ENCODE measurements around the gene STK38L.

The STK38L gene

GRCh38 chr12:27344246-27344645 is 100.2 kb downstream of the STK38L start:
- Histone ChIP-seq H3K27ac (ENCODE audit: low read length) (no peak overlapping the region), H3K4me2 (ENCODE audit: insufficient read depth, low read length) (no peak overlapping the region), H3K4me3 (ENCODE audit: low read depth in 1 of 2, low read length in 2 of 2) (no peak overlapping the region), H3K9ac (ENCODE audit: low read depth, low read length) (no peak overlapping the region), H3K4me1 (ENCODE audit: insufficient read depth, low read length) (no peaks in the 10 kb centered on the region), H3K9me3 (ENCODE audit: insufficient read depth, low read length, severe bottlenecking) (no peaks in the 10 kb centered on the region), H2AFZ (ENCODE audit: low read depth, low read length) (no peak overlapping the region), H3K79me2 (ENCODE audit: insufficient read depth, low read length) (no peaks in the 10 kb centered on the region), H3K36me3 (ENCODE audit: insufficient read depth, low read length) (no peaks in the 10 kb centered on the region), H4K20me1 (ENCODE audit: insufficient read depth, low read length) (no peaks in the 10 kb centered on the region), H3K27me3 (ENCODE audit: insufficient read depth, low read length, poor library complexity) (peaks cover 3% of the 10 kb centered on the region)
- no peak for DNase-seq
- no peak for ATAC-seq (ENCODE audit: insufficient read depth, low read depth)
- TF ChIP-seq CTCF (IDR thresholded peaks at IDR 0.05; ENCODE audit: borderline replicate concordance, extremely low read depth, low read length, poor library complexity, severe bottlenecking): no peak
- no peak for TF ChIP-seq EZH2 (IDR thresholded peaks at IDR 0.05; ENCODE audit: borderline replicate concordance, low read depth, low read length, severe bottlenecking)

GRCh38 chr12:27344760-27345159 is 100.7 kb downstream of the STK38L start:
- no peak for ATAC-seq (ENCODE audit: insufficient read depth, low read depth)

GRCh38 chr12:27345376-27345775 is 101.3 kb downstream of the STK38L start:
- Histone ChIP-seq H3K9ac (ENCODE audit: low read depth, low read length) (no peak overlapping the region), H3K36me3 (ENCODE audit: insufficient read depth, low read length) (no peaks in the 10 kb centered on the region), H3K27me3 (ENCODE audit: insufficient read depth, low read length, poor library complexity) (peaks cover 3% of the 10 kb centered on the region), H3K4me1 (ENCODE audit: insufficient read depth, low read length) (no peaks in the 10 kb centered on the region), H3K4me3 (ENCODE audit: low read depth in 1 of 2, low read length in 2 of 2) (no peak overlapping the region), H3K79me2 (ENCODE audit: insufficient read depth, low read length) (no peaks in the 10 kb centered on the region), H3K9me3 (ENCODE audit: insufficient read depth, low read length, severe bottlenecking) (no peaks in the 10 kb centered on the region), H3K27ac (ENCODE audit: low read length) (no peak overlapping the region), H4K20me1 (ENCODE audit: insufficient read depth, low read length) (no peaks in the 10 kb centered on the region), H3K4me2 (ENCODE audit: insufficient read depth, low read length) (no peak overlapping the region), H2AFZ (ENCODE audit: low read depth, low read length) (no peak overlapping the region)
- DNase-seq: no peak
- ATAC-seq (ENCODE audit: insufficient read depth, low read depth): no peak
- no peak for TF ChIP-seq CTCF (IDR thresholded peaks at IDR 0.05; ENCODE audit: borderline replicate concordance, extremely low read depth, low read length, poor library complexity, severe bottlenecking)
- no peak for TF ChIP-seq EZH2 (IDR thresholded peaks at IDR 0.05; ENCODE audit: borderline replicate concordance, low read depth, low read length, severe bottlenecking)

More at GRCh38 chr12:27344760-27345159, 100.7 kb downstream of the STK38L start:
- no peak overlapping the region for H3K4me3 ChIP-seq (ENCODE audit: low read depth in 1 of 2, low read length in 2 of 2)
- no peak overlapping the region for H2AFZ ChIP-seq (ENCODE audit: low read depth, low read length)
- H3K27ac ChIP-seq (ENCODE audit: low read length): no peak overlapping the region
- peaks cover 3% of the 10 kb centered on the region for H3K27me3 ChIP-seq (ENCODE audit: insufficient read depth, low read length, poor library complexity)
- H3K4me2 ChIP-seq (ENCODE audit: insufficient read depth, low read length): no peak overlapping the region
- TF ChIP-seq EZH2 (IDR thresholded peaks at IDR 0.05; ENCODE audit: borderline replicate concordance, low read depth, low read length, severe bottlenecking) (no peak), CTCF (IDR thresholded peaks at IDR 0.05; ENCODE audit: borderline replicate concordance, extremely low read depth, low read length, poor library complexity, severe bottlenecking) (no peak)
- no peaks in the 10 kb centered on the region for H3K36me3 ChIP-seq (ENCODE audit: insufficient read depth, low read length)
- H3K9ac ChIP-seq (ENCODE audit: low read depth, low read length): no peak overlapping the region
- no peaks in the 10 kb centered on the region for H3K4me1 ChIP-seq (ENCODE audit: insufficient read depth, low read length)
- no peaks in the 10 kb centered on the region for H3K9me3 ChIP-seq (ENCODE audit: insufficient read depth, low read length, severe bottlenecking)
- H4K20me1 ChIP-seq (ENCODE audit: insufficient read depth, low read length): no peaks in the 10 kb centered on the region
- no peak for DNase-seq
- H3K79me2 ChIP-seq (ENCODE audit: insufficient read depth, low read length): no peaks in the 10 kb centered on the region

- Histone ChIP-seq H3K9me3 (ENCODE audit: insufficient read depth, low read length, severe bottlenecking) (no peaks in the 10 kb centered on the region), H3K9ac (ENCODE audit: low read depth, low read length) (no peak overlapping the region), H3K4me1 (ENCODE audit: insufficient read depth, low read length) (no peaks in the 10 kb centered on the region), H3K79me2 (ENCODE audit: insufficient read depth, low read length) (no peaks in the 10 kb centered on the region), H3K27ac (ENCODE audit: low read length) (no peak overlapping the region), H3K4me3 (ENCODE audit: low read depth in 1 of 2, low read length in 2 of 2) (no peak overlapping the region), H3K4me2 (ENCODE audit: insufficient read depth, low read length) (no peak overlapping the region), H4K20me1 (ENCODE audit: insufficient read depth, low read length) (no peaks in the 10 kb centered on the region), H3K27me3 (ENCODE audit: insufficient read depth, low read length, poor library complexity) (peaks cover 3% of the 10 kb centered on the region), H3K36me3 (ENCODE audit: insufficient read depth, low read length) (no peaks in the 10 kb centered on the region), H2AFZ (ENCODE audit: low read depth, low read length) (no peak overlapping the region)
- TF ChIP-seq CTCF (IDR thresholded peaks at IDR 0.05; ENCODE audit: borderline replicate concordance, extremely low read depth, low read length, poor library complexity, severe bottlenecking) (no peak), EZH2 (IDR thresholded peaks at IDR 0.05; ENCODE audit: borderline replicate concordance, low read depth, low read length, severe bottlenecking) (no peak)
- no peak for DNase-seq
- no peak for ATAC-seq (ENCODE audit: insufficient read depth, low read depth)
Measured at GRCh38 chr12:27347779-27348178, 103.7 kb downstream of the STK38L start.
